K562 (cell line): ENCODE data around the gene ZNF554. TPM values are rescaled to one million over a fixed set of nuclear protein-coding genes. Genes with fewer than 3 reads are reported as not detected.

Experiments
- ATAC-seq: fragments of 200-7000 bp; cut with Tn5 transposase; 3 replicates; pipeline ENCODE4 v1.9.1; 2020; ENCODE audit warnings: moderate library complexity
- BruUV-seq: library from RNA; stranded (reverse); fragments of 400-500 nt; replicated peaks from 2 replicates; lab custom pipeline; 2021; lab: Mats Ljungman, UMichigan
- CTCF ChIA-PET: fragments of 300-600 bp; formaldehyde crosslinking; extraction: SDS; loops from one replicate; lab custom pipeline; 2021; ENCODE audit warnings: low intra/inter-chr PET ratio; lab: Yijun Ruan, JAX
- POLR2A ChIA-PET: fragments of 300-600, 350-650 bp; sonication (Branson Sonifier 250); formaldehyde crosslinking; extraction: SDS; loops from one replicate; lab custom pipeline; 2021; ENCODE audit warnings: antibody characterized with exemption, inconsistent platforms; lab: Yijun Ruan, JAX
- DNase-seq, 4 experiments: peaks; one replicate each; pipeline versions ENCODE4 v3.0.0 to v3.0.0-alpha.2; 2011 to 2018; ENCODE audit warnings: low spot score in 3 of 4, mixed read lengths in 3 of 4; ENCODE audit errors: extremely low read depth in 1 of 4
- FAIRE-seq: peaks from 2 replicates; lab custom pipeline; 2011; peaks lifted over from hg19 to GRCh38; lab: Jason Lieb, UNC
- H2AFZ ChIP-seq: 2 replicates; pipeline ENCODE4 v1.6.0; 2011; ENCODE audit warnings: low read depth, low read length, control low read depth, inconsistent platforms
- H3K27ac ChIP-seq: fragments of 200-600 bp; 3 replicates; pipeline ENCODE4 v1.8.0; 2011; ENCODE audit warnings: low read depth, mild to moderate bottlenecking, control low read depth, inconsistent platforms, low read length, moderate library complexity, mixed read lengths; ENCODE audit errors: extremely low read depth
- H3K27me3 ChIP-seq, 2 experiments: fragments of 300-600 bp in 1 of 2; 2 replicates in 1 of 2; 3 replicates in 1 of 2; pipeline versions ENCODE4 v1.6.0 to v1.8.0; 2011; ENCODE audit warnings: inconsistent platforms in 2 of 2, low read length in 2 of 2, mild to moderate bottlenecking in 1 of 2, mixed read lengths in 1 of 2, moderate library complexity in 1 of 2; ENCODE audit not compliant: control insufficient read depth in 2 of 2, insufficient read depth in 2 of 2
- H3K36me3 ChIP-seq: fragments of 300-600 bp; 3 replicates; pipeline ENCODE4 v1.8.0; 2011; ENCODE audit warnings: mild to moderate bottlenecking, low read length, inconsistent platforms; ENCODE audit not compliant: control insufficient read depth, insufficient read depth
- H3K4me1 ChIP-seq, 2 experiments: fragments of 200-600 bp in 1 of 2; replicated peaks in 1 of 2; 2 replicates in 1 of 2; 3 replicates in 1 of 2; pipeline versions ENCODE4 v1.5.1 to v1.8.0; 2011; ENCODE audit warnings: inconsistent platforms in 2 of 2, low read length in 2 of 2, mild to moderate bottlenecking in 1 of 2, mixed read lengths in 1 of 2, moderate library complexity in 1 of 2; ENCODE audit not compliant: control insufficient read depth in 2 of 2, insufficient read depth in 2 of 2
- H3K4me2 ChIP-seq: 2 replicates; pipeline ENCODE4 v1.6.1; 2011; ENCODE audit warnings: low read length, control low read depth, inconsistent platforms, mixed read lengths; ENCODE audit not compliant: insufficient read depth
- H3K4me3 ChIP-seq: fragments of 200-600 bp; sonication (generic), shearing (Covaris generic); 2 replicates; pipeline ENCODE4 v1.5.1; 2016; ENCODE audit warnings: control low read depth, inconsistent platforms
- H3K79me2 ChIP-seq: fragments of 200-600 bp; 3 replicates; pipeline ENCODE4 v1.8.0; 2011; ENCODE audit warnings: low read length, inconsistent platforms; ENCODE audit not compliant: control insufficient read depth, insufficient read depth
- H3K9ac ChIP-seq, 2 experiments: 2 replicates each; pipeline versions ENCODE4 v1.6.0 to v1.6.1; 2011; ENCODE audit warnings: low read depth in 2 of 2, low read length in 2 of 2, control low read depth in 1 of 2, inconsistent platforms in 1 of 2, mild to moderate bottlenecking in 1 of 2, mixed read lengths in 1 of 2; ENCODE audit not compliant: insufficient read depth in 1 of 2
- H3K9me1 ChIP-seq: one replicate; pipeline ENCODE4 v1.6.0; 2011; ENCODE audit warnings: inconsistent platforms, mild to moderate bottlenecking, low read length, moderate library complexity; ENCODE audit not compliant: control insufficient read depth, insufficient read depth
- H3K9me3 ChIP-seq: replicated peaks from 2 replicates; pipeline ENCODE4 v1.5.1; 2011; ENCODE audit warnings: low read depth, low read length, inconsistent platforms; ENCODE audit not compliant: control insufficient read depth, insufficient read depth
- H4K20me1 ChIP-seq: replicated peaks from 2 replicates; pipeline ENCODE4 v1.6.1; 2011; ENCODE audit warnings: low read length, inconsistent platforms, mixed read lengths; ENCODE audit not compliant: control insufficient read depth, insufficient read depth
- ESRRB ChIP-seq: fragments of 250-450 bp; sonication (Bioruptor Pico); IDR thresholded peaks from 2 replicates; pipeline ENCODE4 v1.5.0; 2020; ENCODE audit warnings: mild to moderate bottlenecking, moderate library complexity, borderline replicate concordance
- FOXM1 ChIP-seq, 2 experiments: fragments of 450-650 bp in 1 of 2; sonication (generic) in 1 of 2; formaldehyde crosslinking in 1 of 2; IDR thresholded peaks; 2 replicates each; pipeline versions ENCODE4 v1.6.1 to v1.9.0; 2017 to 2022; ENCODE audit warnings: low read depth in 2 of 2, mild to moderate bottlenecking in 2 of 2, missing genetic modification reagents in 1 of 2, moderate library complexity in 1 of 2
- HNRNPK ChIP-seq: fragments of 200-400 bp; formaldehyde crosslinking; IDR thresholded peaks from one replicate; pipeline ENCODE4 v1.6.1; 2018; ENCODE audit warnings: mild to moderate bottlenecking, low read depth, low read length; ENCODE audit not compliant: poor library complexity, severe bottlenecking
- HOXB6 ChIP-seq: fragments of 250-450 bp; sonication (Bioruptor Pico); IDR thresholded peaks from 2 replicates; pipeline ENCODE4 v1.5.1; 2022; ENCODE audit warnings: mild to moderate bottlenecking, borderline replicate concordance
- IRF2 ChIP-seq: sonication (generic); formaldehyde crosslinking; IDR thresholded peaks from 2 replicates; pipeline ENCODE4 v1.8.1; 2022; ENCODE audit warnings: mild to moderate bottlenecking, missing genetic modification reagents
- LEF1 ChIP-seq: fragments of 450-650 bp; IDR thresholded peaks from 2 replicates; pipeline ENCODE4 v1.6.1; 2016; ENCODE audit warnings: mild to moderate bottlenecking
- NBN ChIP-seq: fragments of 450-650 bp; IDR thresholded peaks from 2 replicates; pipeline ENCODE4 v1.6.1; 2016; ENCODE audit warnings: low read depth, mild to moderate bottlenecking
- NCOA4 ChIP-seq: fragments of 450-650 bp; IDR thresholded peaks from 2 replicates; pipeline ENCODE4 v1.6.1; 2018; ENCODE audit warnings: mild to moderate bottlenecking; ENCODE audit not compliant: partially characterized antibody
- POLR2G ChIP-seq: fragments of 200-400 bp; formaldehyde crosslinking; IDR thresholded peaks from 2 replicates; pipeline ENCODE4 v1.6.1; 2017; ENCODE audit warnings: low read depth, mild to moderate bottlenecking, antibody characterized with exemption, low read length, moderate library complexity
- PTRF ChIP-seq: fragments of 450-650 bp; IDR thresholded peaks from 2 replicates; pipeline ENCODE4 v1.6.1; 2016; ENCODE audit warnings: mild to moderate bottlenecking, missing genetic modification characterization, missing compliant biosample characterization
- RBFOX2 ChIP-seq: fragments of 200-400 bp; formaldehyde crosslinking; IDR thresholded peaks from 2 replicates; pipeline ENCODE4 v1.6.1; 2017; ENCODE audit warnings: low read depth, mild to moderate bottlenecking, low read length, moderate library complexity
- RHOXF2B ChIP-seq: fragments of 250-450 bp; sonication (Bioruptor Pico); conservative IDR thresholded peaks from 2 replicates; pipeline ENCODE4 v1.5.1; 2021
- SAFB2 ChIP-seq: fragments of 200-400 bp; formaldehyde crosslinking; IDR thresholded peaks from 2 replicates; pipeline ENCODE4 v1.6.1; 2018; ENCODE audit warnings: borderline replicate concordance, low read length, low read depth, moderate library complexity; ENCODE audit not compliant: severe bottlenecking
- SLC30A9 ChIP-seq: fragments of 250-450 bp; sonication (Bioruptor Pico); IDR thresholded peaks from 2 replicates; pipeline ENCODE4 v1.8.0; 2022; ENCODE audit warnings: mild to moderate bottlenecking, moderate library complexity
- SMAD4 ChIP-seq: fragments of 250-450 bp; sonication (Bioruptor Pico); conservative IDR thresholded peaks from 2 replicates; pipeline ENCODE4 v1.8.0; 2021; ENCODE audit warnings: inconsistent platforms, mild to moderate bottlenecking, moderate library complexity
- ZNF146 ChIP-seq: IDR thresholded peaks from one replicate; pipeline ENCODE4 v1.6.1; 2018; ENCODE audit warnings: missing compliant biosample characterization; ENCODE audit not compliant: unreplicated experiment
- WGBS: fragments of 100-300 bp; shearing (Covaris generic); methylation state at CpG from one replicate; pipeline ENCODE4 v1.1.6; 2016; ENCODE audit warnings: low coverage, mixed read lengths; ENCODE audit not compliant: insufficient coverage; ENCODE audit errors: missing lambda C conversion rate; 5-methylcytosine and 5-hydroxymethylcytosine counted together
- in situ Hi-C: fragments of 300-500 bp; cut with MboI; formaldehyde crosslinking; loops from 4 replicates; pipeline ENCODE4 v1.15.0; 2018; ENCODE audit warnings: inconsistent platforms, mixed read lengths
- intact Hi-C: fragments of 100-400 bp; cut with micrococcal nuclease; formaldehyde crosslinking; loops from 2 replicates; pipeline ENCODE4 v1.14.2; 2022
- polyA plus RNA-seq, 8 experiments: library from polyadenylated mRNA; depleted of rRNA in 4 of 8; stranded (reverse) in 5 of 8; unstranded in 3 of 8; fragments of >200 nt; fragmentation: Nextera tagmentation in 2 of 8; fragmentation: Illumina TruSeq in 1 of 8; extraction: Ambion mirVana in 2 of 8; extraction: Trizol in 1 of 8; gene quantifications; 2 replicates each; pipeline versions ENCODE4 v1.2.1 to v1.2.3, GENCODE V29; 2011 to 2014; ENCODE audit warnings: inconsistent platforms in 1 of 8, missing spikeins in 1 of 8
- total RNA-seq, 7 experiments: library from RNA; depleted of rRNA in 6 of 7; stranded (reverse); fragments of >200 nt in 6 of 7; fragmentation: Illumina TruSeq in 2 of 7; extraction: Trizol in 2 of 7; gene quantifications; 2 replicates each; pipeline versions ENCODE4 v1.2.1 to v1.2.3, GENCODE V29; 2011 to 2021; ENCODE audit warnings: low replicate concordance in 1 of 7
- TF ChIP-seq, protein P1 (sequence below): fragments of 250-450 bp; sonication (Bioruptor Pico); IDR thresholded peaks from 2 replicates; pipeline ENCODE4 v1.8.0; 2022; ENCODE audit warnings: moderate library complexity, mild to moderate bottlenecking, inconsistent platforms
- TF ChIP-seq, protein P2 (sequence below): sonication (generic); formaldehyde crosslinking; IDR thresholded peaks from 2 replicates; pipeline ENCODE4 v1.8.1; 2023; ENCODE audit warnings: mild to moderate bottlenecking, missing genetic modification reagents

Gene ZNF554
- total and polyA plus RNA-seq, 9 of the 15 experiments (the other 6 are each of a cell fraction or from before 2014, with no cell fraction given), result 0.07 to 1.8 (median 1.1) TPM

DNA sequence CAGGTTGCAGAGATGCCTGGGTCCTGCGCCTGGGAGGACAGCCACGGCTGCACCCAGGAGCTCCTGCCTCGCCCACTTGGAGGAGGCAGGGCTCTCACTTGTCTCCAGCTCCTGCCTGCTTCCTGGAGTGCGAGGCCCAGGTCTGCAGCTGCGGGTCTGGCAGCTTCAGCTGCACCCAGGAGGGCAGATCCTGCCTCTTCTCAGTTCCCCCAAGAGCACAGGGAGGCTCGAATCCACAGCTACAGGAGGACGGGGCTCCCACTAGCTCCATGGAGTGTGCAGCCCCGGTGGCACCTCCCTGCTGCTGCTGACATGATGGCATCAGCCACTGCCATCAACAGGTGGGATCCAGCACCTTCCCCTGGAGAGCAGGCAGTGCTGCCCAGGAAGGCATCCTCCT lies 4.5 kb downstream of the ZNF554 start (continued):
- TF ChIP-seq POLR2G (0 out of 2 replicates have a peak, but pooled peaks have one; percentile 14), IRF2 (no peak), PTRF (no peak), SLC30A9 (CRISPR knock-in tag) (no peak), RHOXF2B (CRISPR knock-in tag) (no peak), RBFOX2 (0 out of 2 replicates have a peak, but pooled peaks have one; percentile 27), ZNF146 (CRISPR knock-in tag) (no peak)
- TF ChIP-seq, protein P1, sequence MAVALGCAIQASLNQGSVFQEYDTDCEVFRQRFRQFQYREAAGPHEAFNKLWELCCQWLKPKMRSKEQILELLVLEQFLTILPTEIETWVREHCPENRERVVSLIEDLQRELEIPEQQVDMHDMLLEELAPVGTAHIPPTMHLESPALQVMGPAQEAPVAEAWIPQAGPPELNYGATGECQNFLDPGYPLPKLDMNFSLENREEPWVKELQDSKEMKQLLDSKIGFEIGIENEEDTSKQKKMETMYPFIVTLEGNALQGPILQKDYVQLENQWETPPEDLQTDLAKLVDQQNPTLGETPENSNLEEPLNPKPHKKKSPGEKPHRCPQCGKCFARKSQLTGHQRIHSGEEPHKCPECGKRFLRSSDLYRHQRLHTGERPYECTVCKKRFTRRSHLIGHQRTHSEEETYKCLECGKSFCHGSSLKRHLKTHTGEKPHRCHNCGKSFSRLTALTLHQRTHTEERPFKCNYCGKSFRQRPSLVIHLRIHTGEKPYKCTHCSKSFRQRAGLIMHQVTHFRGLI (CRISPR knock-in tag), result no peak
- TF ChIP-seq, protein P2, sequence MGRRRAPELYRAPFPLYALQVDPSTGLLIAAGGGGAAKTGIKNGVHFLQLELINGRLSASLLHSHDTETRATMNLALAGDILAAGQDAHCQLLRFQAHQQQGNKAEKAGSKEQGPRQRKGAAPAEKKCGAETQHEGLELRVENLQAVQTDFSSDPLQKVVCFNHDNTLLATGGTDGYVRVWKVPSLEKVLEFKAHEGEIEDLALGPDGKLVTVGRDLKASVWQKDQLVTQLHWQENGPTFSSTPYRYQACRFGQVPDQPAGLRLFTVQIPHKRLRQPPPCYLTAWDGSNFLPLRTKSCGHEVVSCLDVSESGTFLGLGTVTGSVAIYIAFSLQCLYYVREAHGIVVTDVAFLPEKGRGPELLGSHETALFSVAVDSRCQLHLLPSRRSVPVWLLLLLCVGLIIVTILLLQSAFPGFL, result no peak

DNA sequence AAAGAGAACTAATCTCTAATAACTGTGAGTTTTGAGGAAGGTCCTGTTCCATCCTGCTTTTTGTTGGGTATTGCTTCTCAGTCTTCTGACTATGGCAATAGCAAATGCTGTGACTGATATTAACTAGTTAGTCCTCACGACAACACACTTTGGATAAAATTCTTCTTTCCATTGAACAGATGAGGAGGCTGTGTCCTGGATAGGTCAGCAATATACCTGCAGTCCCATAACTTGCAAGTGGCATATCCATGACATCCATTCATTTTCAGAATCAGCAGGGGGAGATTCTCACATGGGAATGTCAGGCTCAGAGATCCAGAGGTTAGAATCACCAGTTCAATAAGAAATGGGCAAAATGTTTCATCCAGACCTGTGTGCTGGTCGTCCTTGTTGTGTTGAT lies 7.4 kb downstream of the ZNF554 start:
- Histone ChIP-seq H3K9ac (no peak overlapping the region), H2AFZ (no peak overlapping the region), H3K79me2 (no peaks in the 10 kb centered on the region), H3K9me1 (no peaks in the 10 kb centered on the region), H3K4me3 (no peak overlapping the region), H3K9me3 (peaks cover 3% of the 10 kb centered on the region), H3K36me3 (no peaks in the 10 kb centered on the region), H3K4me2 (no peak overlapping the region), H4K20me1 (no peaks in the 10 kb centered on the region), H3K4me1 (no peaks in the 10 kb centered on the region; a peak in 1 of 5 replicates), H3K27ac (no peak overlapping the region), H3K27me3 (no peaks in the 10 kb centered on the region)
- WGBS, result 12% methylated on average over 2 of the region's 2 CpGs
- DNase-seq (no peak), ATAC-seq (no peak), FAIRE-seq (no peak)
- intact Hi-C loops, result no loop called here
- CTCF ChIA-PET, result no interaction called here
- POLR2A ChIA-PET, result no interaction called here
- BruUV-seq, result no TSS peak
- in situ Hi-C loops, result no loop called here
- no peak for TF ChIP-seq FOXM1 (IDR thresholded peaks at IDR 0.05; ENCODE audit: low read depth)
- TF ChIP-seq FOXM1 (CRISPR knock-in tag; IDR thresholded peaks at IDR 0.05; ENCODE audit: low read depth), result no peak
- no peak for TF ChIP-seq HNRNPK
- TF ChIP-seq SMAD4 (CRISPR knock-in tag), result no peak
- TF ChIP-seq NBN, result no peak
- no peak for TF ChIP-seq SAFB2
- TF ChIP-seq ESRRB (CRISPR knock-in tag), result no peak
- no peak for TF ChIP-seq HOXB6 (CRISPR knock-in tag)
- no peak for TF ChIP-seq NCOA4
- no peak for TF ChIP-seq LEF1
